Gastrocnemius medialis (tissue), 4 donors: Measurements from ENCODE around the gene HMCN1.

Experiments used
- POLR2A ChIP-seq, 2 donors: fragments of 450-650 bp; IDR thresholded peaks; one replicate each; pipeline ENCODE4 v1.6.1; 2017; ENCODE audit warnings: antibody characterized with exemption in 2 of 2, mild to moderate bottlenecking in 2 of 2, moderate library complexity in 2 of 2
- TF ChIP-seq, protein P1 (sequence below), 5 experiments: fragments of 450-650 bp in 3 of 5; fragments of 200-600 bp in 2 of 5; sonication (generic) in 2 of 5; IDR thresholded peaks in 4 of 5; conservative IDR thresholded peaks in 1 of 5; 1 replicate in 4 of 5; 2 replicates in 1 of 5; pipeline ENCODE4 v1.5.1; 2016 to 2019; ENCODE audit warnings: antibody characterized with exemption in 5 of 5, mild to moderate bottlenecking in 3 of 5, moderate library complexity in 3 of 5

DNA sequence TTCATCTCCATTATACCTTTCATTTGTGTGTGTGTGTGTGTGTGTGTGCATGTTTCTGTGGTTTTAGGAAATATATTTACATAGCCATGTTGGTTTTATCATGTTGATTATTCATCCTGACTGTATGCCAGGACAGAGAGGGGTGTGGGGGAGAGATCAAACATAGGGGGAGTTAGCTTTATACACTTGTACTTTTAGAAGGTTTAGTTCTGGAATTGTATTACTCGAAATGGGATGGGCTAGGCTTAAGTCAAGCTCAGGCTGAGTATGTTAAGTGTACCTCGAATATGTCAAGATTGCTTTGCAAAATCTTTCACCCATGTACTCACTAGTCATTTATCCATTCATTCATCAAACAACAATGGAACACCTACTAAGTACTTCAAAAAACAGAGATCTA, 123.3 kb downstream of the HMCN1 start:
- TF ChIP-seq, protein P1, sequence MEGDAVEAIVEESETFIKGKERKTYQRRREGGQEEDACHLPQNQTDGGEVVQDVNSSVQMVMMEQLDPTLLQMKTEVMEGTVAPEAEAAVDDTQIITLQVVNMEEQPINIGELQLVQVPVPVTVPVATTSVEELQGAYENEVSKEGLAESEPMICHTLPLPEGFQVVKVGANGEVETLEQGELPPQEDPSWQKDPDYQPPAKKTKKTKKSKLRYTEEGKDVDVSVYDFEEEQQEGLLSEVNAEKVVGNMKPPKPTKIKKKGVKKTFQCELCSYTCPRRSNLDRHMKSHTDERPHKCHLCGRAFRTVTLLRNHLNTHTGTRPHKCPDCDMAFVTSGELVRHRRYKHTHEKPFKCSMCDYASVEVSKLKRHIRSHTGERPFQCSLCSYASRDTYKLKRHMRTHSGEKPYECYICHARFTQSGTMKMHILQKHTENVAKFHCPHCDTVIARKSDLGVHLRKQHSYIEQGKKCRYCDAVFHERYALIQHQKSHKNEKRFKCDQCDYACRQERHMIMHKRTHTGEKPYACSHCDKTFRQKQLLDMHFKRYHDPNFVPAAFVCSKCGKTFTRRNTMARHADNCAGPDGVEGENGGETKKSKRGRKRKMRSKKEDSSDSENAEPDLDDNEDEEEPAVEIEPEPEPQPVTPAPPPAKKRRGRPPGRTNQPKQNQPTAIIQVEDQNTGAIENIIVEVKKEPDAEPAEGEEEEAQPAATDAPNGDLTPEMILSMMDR (IDR thresholded peaks at IDR 0.05 in 4 of 5, conservative IDR thresholded peaks at IDR 0.05 in 1 of 5) = no peak
- TF ChIP-seq POLR2A (IDR thresholded peaks at IDR 0.05) = no peak
